Measurements from ENCODE around the gene STK11IP. TPM values are rescaled to one million over a fixed set of nuclear protein-coding genes. Genes with fewer than 3 reads are reported as not detected.
A peak's percentile ranks its signal among the peaks of the same experiment; 100 is the strongest.

Gene STK11IP, protein sequence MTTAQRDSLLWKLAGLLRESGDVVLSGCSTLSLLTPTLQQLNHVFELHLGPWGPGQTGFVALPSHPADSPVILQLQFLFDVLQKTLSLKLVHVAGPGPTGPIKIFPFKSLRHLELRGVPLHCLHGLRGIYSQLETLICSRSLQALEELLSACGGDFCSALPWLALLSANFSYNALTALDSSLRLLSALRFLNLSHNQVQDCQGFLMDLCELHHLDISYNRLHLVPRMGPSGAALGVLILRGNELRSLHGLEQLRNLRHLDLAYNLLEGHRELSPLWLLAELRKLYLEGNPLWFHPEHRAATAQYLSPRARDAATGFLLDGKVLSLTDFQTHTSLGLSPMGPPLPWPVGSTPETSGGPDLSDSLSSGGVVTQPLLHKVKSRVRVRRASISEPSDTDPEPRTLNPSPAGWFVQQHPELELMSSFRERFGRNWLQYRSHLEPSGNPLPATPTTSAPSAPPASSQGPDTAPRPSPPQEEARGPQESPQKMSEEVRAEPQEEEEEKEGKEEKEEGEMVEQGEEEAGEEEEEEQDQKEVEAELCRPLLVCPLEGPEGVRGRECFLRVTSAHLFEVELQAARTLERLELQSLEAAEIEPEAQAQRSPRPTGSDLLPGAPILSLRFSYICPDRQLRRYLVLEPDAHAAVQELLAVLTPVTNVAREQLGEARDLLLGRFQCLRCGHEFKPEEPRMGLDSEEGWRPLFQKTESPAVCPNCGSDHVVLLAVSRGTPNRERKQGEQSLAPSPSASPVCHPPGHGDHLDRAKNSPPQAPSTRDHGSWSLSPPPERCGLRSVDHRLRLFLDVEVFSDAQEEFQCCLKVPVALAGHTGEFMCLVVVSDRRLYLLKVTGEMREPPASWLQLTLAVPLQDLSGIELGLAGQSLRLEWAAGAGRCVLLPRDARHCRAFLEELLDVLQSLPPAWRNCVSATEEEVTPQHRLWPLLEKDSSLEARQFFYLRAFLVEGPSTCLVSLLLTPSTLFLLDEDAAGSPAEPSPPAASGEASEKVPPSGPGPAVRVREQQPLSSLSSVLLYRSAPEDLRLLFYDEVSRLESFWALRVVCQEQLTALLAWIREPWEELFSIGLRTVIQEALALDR
- 30.4 TPM for polyA plus RNA-seq (2013, experiment 1 of 4)
- 19.7 TPM for polyA plus RNA-seq (2013, experiment 2 of 4)
- 26.3 TPM for polyA plus RNA-seq (2013, experiment 3 of 4)
- 28.2 TPM for polyA plus RNA-seq (2013, experiment 4 of 4)

DNA sequence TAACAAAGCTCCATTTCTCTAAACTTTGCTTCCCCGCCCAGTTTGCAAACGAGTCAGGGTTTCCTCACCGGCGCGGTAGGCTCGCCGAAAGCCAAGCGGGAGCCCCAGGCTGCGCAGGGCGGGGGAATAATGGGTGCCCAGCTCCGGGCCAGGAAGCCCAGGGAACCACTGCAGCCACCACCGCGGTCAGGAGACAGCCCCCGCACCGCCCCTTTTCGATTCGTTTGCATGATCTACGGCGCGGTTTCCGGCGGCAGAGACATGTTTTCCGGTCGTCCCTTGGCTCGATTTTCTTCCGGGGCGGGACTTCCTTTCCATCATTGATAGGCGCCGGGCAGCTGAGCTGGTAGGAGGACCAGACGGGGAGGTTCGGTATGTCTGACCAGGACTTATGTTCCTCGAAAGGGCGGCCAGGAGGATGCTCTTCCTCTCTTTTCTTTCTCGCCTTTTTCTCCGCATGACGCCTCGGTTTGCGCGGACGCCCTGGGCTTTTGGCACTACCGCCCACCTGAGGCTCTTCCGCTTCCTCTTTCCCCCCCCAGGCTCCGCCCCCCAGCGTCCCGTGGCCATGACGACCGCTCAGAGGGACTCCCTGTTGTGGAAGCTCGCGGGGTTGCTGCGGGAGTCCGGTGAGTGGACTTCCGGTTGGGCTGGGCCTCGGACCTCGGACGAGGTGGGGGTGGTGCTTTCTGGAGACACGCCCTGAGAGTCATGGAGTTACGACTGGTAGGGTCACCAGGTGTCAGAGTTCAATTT is at the start of gene STK11IP:
Gene STK11IP (plus strand): TSS at position 306 of the 756 bp plus-strand sequence. CDS start 263 bp downstream, at position 569.
- peak within 1 kb of the TSS; percentile 86 for H3K4me3 ChIP-seq (ENCODE audit: insufficient read depth, low read depth, low read length)
- no peaks in the 10 kb centered on the region for H3K36me3 ChIP-seq (ENCODE audit: control insufficient read depth, insufficient read depth, low read length)
- H3K27me3 ChIP-seq (ENCODE audit: control insufficient read depth, insufficient read depth, low read length, poor library complexity, severe bottlenecking): no peaks in the 10 kb centered on the region
- H3K27ac ChIP-seq (ENCODE audit: insufficient read depth, low read depth, low read length, poor library complexity, severe bottlenecking): peak within 1 kb of the TSS; percentile 93
- no peaks in the 10 kb centered on the region for H3K9me3 ChIP-seq (ENCODE audit: control insufficient read depth, low read length)
- no peaks in the 10 kb centered on the region for H3K4me1 ChIP-seq (ENCODE audit: control insufficient read depth, insufficient read depth, low read length)
- 0 to 1% methylated on average over 57 of the region's 57 CpGs for WGBS, 2 experiments

DNA sequence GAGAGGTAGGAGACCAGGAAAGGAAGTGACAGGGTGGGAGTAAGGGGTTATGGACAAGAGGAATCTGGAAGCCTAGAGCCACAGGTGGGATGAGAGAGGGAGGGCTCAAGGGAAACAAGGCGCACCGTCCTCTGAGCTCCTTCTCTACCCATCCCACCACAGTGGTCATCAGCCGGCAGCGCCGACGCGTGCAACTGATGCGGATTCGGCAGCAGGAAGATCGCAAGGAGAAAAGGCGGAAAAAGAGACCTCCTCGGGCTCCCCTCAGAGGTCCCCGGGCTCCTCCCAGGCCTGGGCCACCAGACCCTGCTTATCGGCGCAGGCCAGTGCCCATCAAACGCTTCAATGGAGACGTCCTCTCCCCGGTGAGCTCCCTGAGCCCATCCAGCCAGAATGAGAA is 48.7 kb upstream of the STK11IP start:
- H3K4me3 ChIP-seq (ENCODE audit: insufficient read depth, low read depth, low read length): no peak overlapping the region
- 94% methylated on average over 18 of the region's 18 CpGs for WGBS, 2 experiments

DNA sequence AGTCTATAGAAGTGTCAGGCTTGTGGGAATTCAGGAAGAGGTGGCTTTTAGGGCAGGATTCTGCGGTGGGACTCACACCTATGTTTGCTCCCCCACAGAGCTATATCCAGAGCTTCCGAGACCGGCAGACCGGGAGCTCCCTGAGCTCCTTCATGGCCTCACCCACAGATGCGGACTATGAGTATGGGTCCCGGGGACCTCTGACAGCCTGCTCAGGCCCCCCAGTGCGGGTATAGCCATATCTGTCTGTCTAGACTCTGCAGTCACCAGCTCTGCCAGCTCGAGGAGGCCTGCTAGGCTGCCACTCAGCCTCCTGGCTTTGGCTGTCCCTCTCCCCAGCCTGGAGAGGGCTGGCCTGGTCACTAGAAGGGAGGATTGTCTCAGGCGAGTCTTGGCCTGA is 48.0 kb upstream of the STK11IP start:
- Histone ChIP-seq H3K27me3 (ENCODE audit: control insufficient read depth, insufficient read depth, low read length, poor library complexity, severe bottlenecking) (peaks cover 50% of the 10 kb centered on the region), H3K36me3 (ENCODE audit: control insufficient read depth, insufficient read depth, low read length) (no peaks in the 10 kb centered on the region), H3K4me3 (ENCODE audit: insufficient read depth, low read depth, low read length) (no peak overlapping the region), H3K4me1 (ENCODE audit: control insufficient read depth, insufficient read depth, low read length) (peaks cover 14% of the 10 kb centered on the region), H3K9me3 (ENCODE audit: control insufficient read depth, low read length) (no peaks in the 10 kb centered on the region), H3K27ac (ENCODE audit: insufficient read depth, low read depth, low read length, poor library complexity, severe bottlenecking) (no peak overlapping the region)
- 94 to 95% methylated on average over 9 of the region's 9 CpGs for WGBS, 2 experiments

More for the DNA sequence above, 48.7 kb upstream of the STK11IP start:
- Histone ChIP-seq H3K27me3 (ENCODE audit: control insufficient read depth, insufficient read depth, low read length, poor library complexity, severe bottlenecking) (peaks cover 53% of the 10 kb centered on the region), H3K27ac (ENCODE audit: insufficient read depth, low read depth, low read length, poor library complexity, severe bottlenecking) (no peak overlapping the region), H3K4me1 (ENCODE audit: control insufficient read depth, insufficient read depth, low read length) (peaks cover 20% of the 10 kb centered on the region), H3K36me3 (ENCODE audit: control insufficient read depth, insufficient read depth, low read length) (no peaks in the 10 kb centered on the region), H3K9me3 (ENCODE audit: control insufficient read depth, low read length) (no peaks in the 10 kb centered on the region)

DNA sequence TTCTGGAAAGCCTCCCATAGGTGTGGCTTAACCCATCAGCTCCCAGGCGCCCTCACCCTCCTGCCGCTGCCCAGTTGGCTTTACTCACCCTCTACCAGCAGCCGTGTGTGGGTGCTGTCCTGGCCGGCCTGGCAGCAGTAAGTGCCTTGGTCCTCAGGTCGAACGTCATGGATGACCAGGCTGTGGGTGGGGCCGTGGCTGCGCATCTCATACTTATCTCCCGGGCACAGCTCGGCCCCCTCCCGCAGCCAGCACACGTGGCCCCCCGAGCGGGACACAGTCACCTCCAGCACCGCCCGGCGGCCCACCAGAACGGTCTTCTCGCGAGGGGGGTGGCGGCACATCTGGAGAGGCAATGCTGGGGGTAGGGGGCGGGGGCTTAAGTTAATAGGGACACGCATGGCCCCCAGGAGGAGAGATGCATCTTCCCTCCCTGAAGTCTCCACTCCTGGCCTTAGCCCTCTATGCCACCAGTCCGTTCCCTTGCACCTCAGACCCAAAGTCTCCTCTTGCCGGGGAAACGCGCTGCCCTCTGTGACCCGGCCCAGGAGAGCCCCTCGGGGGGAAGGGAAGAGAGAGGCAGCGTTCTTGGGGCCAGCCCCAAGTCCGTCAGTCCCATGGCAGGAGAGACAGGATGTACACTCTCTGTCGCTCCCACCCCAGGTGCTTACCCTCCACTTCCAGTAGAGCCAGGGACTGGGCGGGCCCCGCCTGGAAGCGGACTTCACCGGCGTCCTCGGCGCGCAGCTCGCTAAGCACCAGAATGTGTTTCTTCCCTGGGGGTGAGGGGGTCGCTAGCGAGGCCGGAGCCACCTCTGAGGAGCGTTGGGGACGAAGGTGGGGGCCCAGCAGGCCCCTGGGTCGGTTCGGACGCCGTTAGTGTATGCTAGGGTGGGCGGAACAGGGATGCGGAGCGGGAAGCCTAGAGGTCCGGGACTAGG is 45.9 kb upstream of the STK11IP start:
- H3K9me3 ChIP-seq (ENCODE audit: control insufficient read depth, low read length): no peaks in the 10 kb centered on the region
- peaks cover 14% of the 10 kb centered on the region for H3K4me1 ChIP-seq (ENCODE audit: control insufficient read depth, insufficient read depth, low read length)
- WGBS, 2 experiments: 2% methylated on average over 54 of the region's 54 CpGs
- H3K4me3 ChIP-seq (ENCODE audit: insufficient read depth, low read depth, low read length): peak overlapping the region; percentile 73
- H3K36me3 ChIP-seq (ENCODE audit: control insufficient read depth, insufficient read depth, low read length): no peaks in the 10 kb centered on the region
- peaks cover 39% of the 10 kb centered on the region for H3K27me3 ChIP-seq (ENCODE audit: control insufficient read depth, insufficient read depth, low read length, poor library complexity, severe bottlenecking)
- H3K27ac ChIP-seq (ENCODE audit: insufficient read depth, low read depth, low read length, poor library complexity, severe bottlenecking): no peak overlapping the region

DNA sequence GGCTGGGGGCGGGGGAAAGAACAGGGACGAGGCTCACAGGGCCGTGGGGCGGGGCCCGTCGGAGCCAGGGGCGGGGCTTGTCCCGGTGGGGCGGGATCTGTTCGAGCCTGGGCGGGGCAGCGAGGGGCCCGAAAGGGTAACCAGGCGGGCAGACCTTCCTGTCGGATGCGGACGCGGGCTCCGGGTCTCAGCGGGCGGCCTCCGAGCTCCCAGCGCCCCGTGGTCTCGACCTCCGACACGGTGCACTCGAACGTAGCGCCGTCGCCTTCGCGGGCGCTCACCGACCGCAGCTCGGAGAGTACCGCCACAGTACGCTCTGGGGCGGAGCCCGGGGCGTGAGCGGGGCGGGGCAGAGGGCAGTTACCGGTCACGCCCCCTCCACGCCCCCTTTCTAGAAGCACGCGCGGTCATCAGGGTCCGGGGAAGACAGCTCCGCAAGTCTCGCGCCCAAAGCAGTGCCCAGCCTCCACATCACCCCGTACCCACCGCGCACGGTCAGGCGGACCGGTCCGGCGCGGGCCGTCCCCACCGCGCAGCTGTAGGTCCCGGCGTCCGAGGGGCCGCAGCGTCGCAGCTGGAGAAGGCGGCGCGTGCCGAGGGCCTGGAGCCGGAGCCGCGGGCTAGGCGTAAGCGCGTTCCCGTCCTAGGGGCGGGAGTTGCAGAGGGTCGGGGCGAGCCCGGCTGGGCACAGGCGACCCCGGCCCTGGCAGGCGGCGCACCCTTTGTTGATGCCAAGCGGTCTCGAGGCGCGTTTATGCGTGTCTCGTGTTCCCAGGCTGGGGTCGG is 45.1 kb upstream of the STK11IP start:
- WGBS, 2 experiments: 1 to 2% methylated on average over 99 of the region's 99 CpGs
- H3K4me3 ChIP-seq (ENCODE audit: insufficient read depth, low read depth, low read length): peak overlapping the region; percentile 73
- H3K27ac ChIP-seq (ENCODE audit: insufficient read depth, low read depth, low read length, poor library complexity, severe bottlenecking): no peak overlapping the region
- no peaks in the 10 kb centered on the region for H3K36me3 ChIP-seq (ENCODE audit: control insufficient read depth, insufficient read depth, low read length)
- peaks cover 39% of the 10 kb centered on the region for H3K27me3 ChIP-seq (ENCODE audit: control insufficient read depth, insufficient read depth, low read length, poor library complexity, severe bottlenecking)
- H3K4me1 ChIP-seq (ENCODE audit: control insufficient read depth, insufficient read depth, low read length): peaks cover 14% of the 10 kb centered on the region
- no peaks in the 10 kb centered on the region for H3K9me3 ChIP-seq (ENCODE audit: control insufficient read depth, low read length)

DNA sequence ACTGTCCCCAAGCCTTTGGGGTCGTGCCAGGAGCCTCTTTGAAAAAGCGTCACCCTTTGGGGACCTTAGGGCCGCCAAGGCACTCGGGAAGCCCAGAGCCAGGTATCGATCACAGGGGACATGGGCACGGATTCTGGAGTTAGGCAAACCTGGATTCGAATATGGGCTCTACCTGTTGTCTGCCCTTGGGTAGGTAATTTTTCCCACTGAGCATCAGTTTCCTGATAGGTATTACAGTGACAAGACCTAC is 44.6 kb upstream of the STK11IP start:
- Histone ChIP-seq H3K36me3 (ENCODE audit: control insufficient read depth, insufficient read depth, low read length) (no peaks in the 10 kb centered on the region), H3K27ac (ENCODE audit: insufficient read depth, low read depth, low read length, poor library complexity, severe bottlenecking) (no peak overlapping the region), H3K4me3 (ENCODE audit: insufficient read depth, low read depth, low read length) (peak overlapping the region; percentile 73), H3K4me1 (ENCODE audit: control insufficient read depth, insufficient read depth, low read length) (peaks cover 14% of the 10 kb centered on the region), H3K9me3 (ENCODE audit: control insufficient read depth, low read length) (no peaks in the 10 kb centered on the region), H3K27me3 (ENCODE audit: control insufficient read depth, insufficient read depth, low read length, poor library complexity, severe bottlenecking) (peaks cover 39% of the 10 kb centered on the region)
- 54% methylated on average over 7 of the region's 7 CpGs for WGBS, 2 experiments

DNA sequence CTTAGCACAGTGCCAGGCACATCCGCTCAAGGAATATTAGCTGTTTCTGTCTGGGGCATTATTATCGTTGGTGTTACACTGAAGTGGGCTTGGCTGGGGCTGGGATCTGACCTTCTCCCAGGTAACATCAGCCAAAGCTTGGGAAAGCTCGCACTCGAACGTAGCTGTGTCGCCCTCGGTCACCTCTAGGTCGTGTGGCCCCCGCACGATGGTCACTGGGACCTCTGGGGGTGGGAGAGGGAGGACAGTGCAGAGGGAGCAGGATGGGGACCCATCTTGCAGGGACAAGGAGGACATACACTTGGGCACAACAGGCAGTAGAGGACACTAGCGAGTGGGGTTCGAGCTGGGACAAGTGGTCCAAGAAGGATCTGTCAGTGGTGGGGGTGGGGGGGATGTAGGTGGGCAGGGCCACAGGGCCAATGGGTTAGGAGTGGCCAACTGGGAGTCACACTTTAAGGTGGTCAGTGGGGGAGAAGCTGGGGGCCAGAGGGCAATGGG is 44.1 kb upstream of the STK11IP start:
- H3K4me3 ChIP-seq (ENCODE audit: insufficient read depth, low read depth, low read length): no peak overlapping the region
- H3K4me1 ChIP-seq (ENCODE audit: control insufficient read depth, insufficient read depth, low read length): peaks cover 14% of the 10 kb centered on the region
- no peaks in the 10 kb centered on the region for H3K36me3 ChIP-seq (ENCODE audit: control insufficient read depth, insufficient read depth, low read length)
- H3K27ac ChIP-seq (ENCODE audit: insufficient read depth, low read depth, low read length, poor library complexity, severe bottlenecking): no peak overlapping the region
- peaks cover 39% of the 10 kb centered on the region for H3K27me3 ChIP-seq (ENCODE audit: control insufficient read depth, insufficient read depth, low read length, poor library complexity, severe bottlenecking)
- WGBS, 2 experiments: 82 to 85% methylated on average over 12 of the region's 12 CpGs
- no peaks in the 10 kb centered on the region for H3K9me3 ChIP-seq (ENCODE audit: control insufficient read depth, low read length)

DNA sequence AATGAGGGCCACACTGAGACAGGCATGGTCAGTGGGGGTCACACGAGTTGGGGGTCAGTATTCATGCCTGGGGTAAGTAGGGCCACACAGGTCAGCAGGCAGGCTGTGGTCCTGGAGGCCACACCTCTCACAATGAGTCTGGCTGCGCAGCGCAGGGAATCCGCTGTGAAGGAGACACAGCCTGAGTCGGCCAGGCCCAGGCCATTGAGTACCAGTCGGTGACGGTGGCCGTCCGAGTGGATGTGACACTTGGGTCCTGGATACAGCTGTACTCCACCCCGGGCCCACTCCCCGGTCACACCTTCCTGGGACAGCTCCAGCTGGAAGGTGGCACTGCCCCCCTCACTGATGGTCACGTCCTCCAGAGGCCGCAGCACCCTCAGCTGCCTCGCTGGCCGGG is 43.3 kb upstream of the STK11IP start:
- Histone ChIP-seq H3K36me3 (ENCODE audit: control insufficient read depth, insufficient read depth, low read length) (no peaks in the 10 kb centered on the region), H3K4me3 (ENCODE audit: insufficient read depth, low read depth, low read length) (no peak overlapping the region), H3K27ac (ENCODE audit: insufficient read depth, low read depth, low read length, poor library complexity, severe bottlenecking) (no peak overlapping the region), H3K27me3 (ENCODE audit: control insufficient read depth, insufficient read depth, low read length, poor library complexity, severe bottlenecking) (peaks cover 39% of the 10 kb centered on the region), H3K9me3 (ENCODE audit: control insufficient read depth, low read length) (no peaks in the 10 kb centered on the region), H3K4me1 (ENCODE audit: control insufficient read depth, insufficient read depth, low read length) (peaks cover 14% of the 10 kb centered on the region)
- 90 to 92% methylated on average over 15 of the region's 15 CpGs for WGBS, 2 experiments
